DMS 273 (cell line): ENCODE results near the gene DMWD.
A peak's percentile ranks its signal among the peaks of the same experiment; 100 is the strongest.

Source experiments
- DNase-seq: peaks from one replicate; lab custom pipeline; 2025; ENCODE audit not compliant: unreplicated experiment; lab: John Stamatoyannopoulos, UW

DMWD gene

GRCh38 chr19:45771311-45771933, 21.2 kb downstream of the DMWD start:
- DNase-seq: no peak

GRCh38 chr19:45770192-45771101, 22.2 kb downstream of the DMWD start:
- peak; percentile 97 for DNase-seq

GRCh38 chr19:45769821-45770191, 22.8 kb downstream of the DMWD start:
- DNase-seq: peak; percentile 80

- peak; percentile 99 for DNase-seq
Measured at GRCh38 chr19:45768984-45769782, 23.5 kb downstream of the DMWD start, which contains the start of gene SIX5. Gene SIX5, minus strand, starts transcription at chr19:45769252. Its CDS starts 408 bp downstream, at chr19:45768844.

GRCh38 chr19:45768655-45768983, 24.0 kb downstream of the DMWD start:
- DNase-seq: peak; percentile 85

GRCh38 chr19:45767881-45768654, 24.6 kb downstream of the DMWD start:
- DNase-seq: peak; percentile 87

GRCh38 chr19:45767410-45767880, 25.2 kb downstream of the DMWD start:
- DNase-seq: peak; percentile 91

GRCh38 chr19:45766869-45767346, 25.7 kb downstream of the DMWD start:
- DNase-seq: no peak

GRCh38 chr19:45766296-45766868, 26.3 kb downstream of the DMWD start:
- no peak for DNase-seq

- no peak for DNase-seq
Measured at GRCh38 chr19:45765702-45766295, 26.8 kb downstream of the DMWD start.

- no peak for DNase-seq
Measured at GRCh38 chr19:45764945-45765701, 27.5 kb downstream of the DMWD start.

- no peak for DNase-seq
Measured at GRCh38 chr19:45764475-45764874, 28.2 kb downstream of the DMWD start.

GRCh38 chr19:45763691-45764294, 28.9 kb downstream of the DMWD start:
- DNase-seq: no peak

GRCh38 chr19:45762870-45763631, 29.6 kb downstream of the DMWD start:
- no peak for DNase-seq

GRCh38 chr19:45761714-45762113, 30.9 kb downstream of the DMWD start:
- DNase-seq: no peak

GRCh38 chr19:45758921-45759320, 33.7 kb downstream of the DMWD start:
- no peak for DNase-seq

- DNase-seq: no peak
Measured at GRCh38 chr19:45757695-45758094, 35.0 kb downstream of the DMWD start.

GRCh38 chr19:45754323-45754722, 38.3 kb downstream of the DMWD start:
- DNase-seq: no peak
